HG03575 (cell line): ENCODE measurements around the gene SMARCE1.
"Not testable (repeated sequence)": the region's sequence is repeated elsewhere in the genome, so short reads cannot be mapped to it uniquely, and the experiment has no call there.

ENCODE experiments used
- ATAC-seq: cut with Tn5 transposase; IDR thresholded peaks from one replicate; pipeline ENCODE4 v1.9.1; 2021; ENCODE audit not compliant: unreplicated experiment, insufficient number of reproducible peaks, low FRiP score; ENCODE audit errors: extremely low read depth

SMARCE1 gene

DNA sequence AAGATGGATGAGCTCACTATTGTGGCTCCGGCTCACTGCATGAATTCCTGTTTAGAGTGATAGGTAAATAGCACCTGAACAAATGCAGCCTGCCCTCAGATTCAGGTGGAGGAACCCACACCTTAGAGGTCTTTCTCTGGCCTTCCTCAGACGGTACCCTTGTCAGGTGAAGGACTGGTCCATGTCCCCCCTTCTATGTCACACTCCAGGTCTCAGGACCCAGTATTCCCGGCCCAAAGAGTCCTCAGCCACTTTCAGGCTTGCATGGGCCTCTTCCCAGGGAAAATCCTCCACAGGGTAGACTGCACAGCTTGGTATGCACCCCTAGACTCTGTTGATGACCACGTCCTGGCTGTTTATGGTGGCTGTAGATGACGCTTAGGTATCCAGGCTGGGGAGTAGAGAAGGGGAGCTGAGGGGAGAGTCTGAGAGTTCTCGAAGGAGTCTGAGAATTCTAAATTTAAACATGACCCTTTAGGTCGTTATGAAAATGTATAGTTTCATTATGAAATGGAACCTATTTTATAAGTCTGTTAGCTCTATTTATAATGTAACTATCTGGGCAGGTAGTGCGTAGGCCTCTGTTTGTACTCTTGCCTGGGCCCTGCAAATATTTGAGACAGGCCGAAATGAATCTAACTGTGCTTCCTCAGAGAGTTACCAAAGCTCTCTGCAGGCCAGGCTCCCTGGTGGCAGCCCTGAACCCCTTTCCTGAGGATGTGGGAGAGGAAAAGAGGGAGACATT, 49.9 kb downstream of the SMARCE1 start:
- no peak for ATAC-seq

DNA sequence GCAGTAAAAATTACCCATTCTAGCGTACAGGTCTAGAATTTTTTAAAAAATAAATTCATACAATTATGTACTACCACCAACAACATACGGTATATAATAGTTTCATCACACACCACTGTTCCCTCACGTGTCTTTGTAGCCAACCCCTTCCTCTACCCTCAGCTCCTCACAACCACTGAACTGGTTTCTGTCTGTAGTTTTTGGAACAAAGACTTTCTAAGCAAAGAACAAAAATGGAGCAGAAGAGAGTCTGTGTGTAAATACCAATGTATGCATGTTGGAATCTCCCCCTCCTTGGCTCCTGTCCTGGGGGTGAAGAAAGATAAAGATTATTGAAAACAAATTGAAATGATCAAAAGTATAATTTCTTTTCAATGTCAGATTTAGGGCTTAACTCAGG, 50.5 kb downstream of the SMARCE1 start:
- ATAC-seq = no peak

DNA sequence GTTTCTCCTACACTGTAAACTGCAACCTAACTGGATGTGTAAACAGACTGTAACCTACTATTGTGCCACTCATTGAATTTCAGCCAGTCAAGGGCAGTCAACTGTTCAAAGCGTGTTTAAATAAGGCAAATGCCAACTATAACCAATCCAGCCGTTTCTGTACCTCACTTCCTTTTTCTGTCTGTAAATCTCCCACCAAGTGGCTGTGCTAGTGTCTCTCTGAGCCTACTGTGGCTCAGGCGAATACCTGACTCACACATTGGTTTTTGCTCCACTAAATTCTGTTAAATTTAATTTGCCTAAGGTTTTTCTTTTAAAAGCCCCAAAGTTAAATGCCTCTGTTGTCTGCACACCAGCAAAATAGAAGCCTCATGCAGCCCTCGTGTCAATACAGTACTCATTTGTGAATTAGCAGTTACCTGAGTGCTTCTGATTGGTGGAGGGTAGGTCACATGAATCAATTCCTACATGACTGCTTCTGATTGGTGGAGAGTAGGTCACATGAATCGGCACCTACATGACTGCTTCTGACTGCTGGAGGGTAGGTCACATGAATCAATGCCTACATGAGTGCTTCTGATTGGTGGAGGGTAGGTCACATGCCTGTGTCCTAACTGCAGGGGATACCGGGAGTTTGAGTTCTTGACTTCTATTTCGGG, 51.2 kb downstream of the SMARCE1 start:
- ATAC-seq = no peak

DNA sequence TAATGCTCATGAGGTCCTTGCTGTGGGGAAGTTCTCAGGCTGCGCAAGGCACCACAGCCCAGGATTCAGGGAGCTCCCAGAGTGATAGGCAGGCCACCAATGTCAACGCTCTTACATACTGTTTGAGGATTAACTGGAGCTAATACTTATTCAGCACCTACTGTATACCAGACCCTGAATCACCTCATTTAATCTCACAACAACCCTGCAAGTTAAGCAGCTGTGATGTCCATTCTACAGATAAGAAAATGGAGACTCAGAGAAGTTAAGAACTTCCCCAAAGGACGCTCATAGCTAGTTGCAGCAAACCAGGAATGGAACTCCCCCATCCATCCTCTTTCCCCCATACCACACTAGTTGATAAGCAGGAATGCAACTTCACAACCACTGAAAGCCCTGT, 56.9 kb downstream of the SMARCE1 start:
- no peak for ATAC-seq

DNA sequence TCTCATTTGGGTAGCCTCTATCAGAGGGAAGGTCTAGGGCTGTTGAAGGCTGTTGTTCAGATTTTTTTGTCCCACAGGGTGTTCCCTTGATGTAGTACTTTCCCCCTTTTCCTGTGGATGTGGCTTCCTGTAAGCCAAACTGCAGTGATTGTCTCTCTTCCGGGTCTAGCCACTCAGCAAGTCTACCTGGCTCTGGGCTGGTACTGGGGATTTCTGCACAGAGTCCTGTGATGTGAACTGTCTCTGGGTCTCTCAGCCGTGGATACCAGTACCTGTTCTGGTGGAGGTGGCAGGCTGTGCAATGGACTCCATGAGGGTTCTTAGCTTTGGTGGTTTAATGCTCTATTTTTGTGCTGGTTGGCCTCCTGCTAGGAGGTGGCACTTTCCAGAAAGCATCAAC, 59.1 kb downstream of the SMARCE1 start:
- no peak for ATAC-seq

DNA sequence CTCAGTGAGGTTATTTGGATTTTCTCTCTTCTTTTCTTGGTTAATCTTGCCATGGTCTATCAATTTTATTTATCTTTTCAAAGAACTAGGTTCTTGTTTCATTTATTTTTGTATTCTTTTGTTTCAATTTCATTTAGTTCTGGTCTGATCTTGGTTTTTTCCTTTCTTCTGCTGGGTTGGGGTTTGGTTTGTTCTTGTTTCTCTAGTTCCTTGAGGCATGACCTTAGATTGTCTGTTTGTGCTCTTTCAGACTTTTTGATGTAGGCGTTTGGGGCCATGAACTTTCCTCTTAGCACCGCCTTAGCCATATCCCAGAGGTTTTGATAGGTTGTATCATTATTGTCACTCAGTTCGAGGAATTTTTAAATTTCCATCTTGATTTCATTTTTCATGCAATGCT, 61.4 kb downstream of the SMARCE1 start:
- not testable (repeated sequence) for ATAC-seq

DNA sequence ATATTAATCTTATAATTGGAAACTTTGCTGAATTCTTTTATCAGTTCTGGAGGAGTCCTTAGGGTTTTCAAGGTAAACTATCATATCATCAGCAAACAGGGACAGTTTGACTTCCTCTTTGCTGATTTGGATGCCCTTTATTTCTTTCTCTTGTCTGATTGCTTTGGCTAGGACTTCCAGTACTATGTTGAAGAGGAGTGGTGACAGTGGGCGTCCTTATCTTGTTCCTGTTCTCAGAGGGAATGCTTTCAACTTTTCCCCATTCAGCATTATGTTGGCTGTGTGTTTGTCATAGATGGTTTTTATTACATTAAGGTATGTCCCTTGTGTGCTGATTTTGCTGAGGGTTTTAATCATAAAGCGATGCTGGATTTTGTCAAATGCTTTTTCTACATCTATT, 62.7 kb downstream of the SMARCE1 start:
- not testable (repeated sequence) for ATAC-seq

DNA sequence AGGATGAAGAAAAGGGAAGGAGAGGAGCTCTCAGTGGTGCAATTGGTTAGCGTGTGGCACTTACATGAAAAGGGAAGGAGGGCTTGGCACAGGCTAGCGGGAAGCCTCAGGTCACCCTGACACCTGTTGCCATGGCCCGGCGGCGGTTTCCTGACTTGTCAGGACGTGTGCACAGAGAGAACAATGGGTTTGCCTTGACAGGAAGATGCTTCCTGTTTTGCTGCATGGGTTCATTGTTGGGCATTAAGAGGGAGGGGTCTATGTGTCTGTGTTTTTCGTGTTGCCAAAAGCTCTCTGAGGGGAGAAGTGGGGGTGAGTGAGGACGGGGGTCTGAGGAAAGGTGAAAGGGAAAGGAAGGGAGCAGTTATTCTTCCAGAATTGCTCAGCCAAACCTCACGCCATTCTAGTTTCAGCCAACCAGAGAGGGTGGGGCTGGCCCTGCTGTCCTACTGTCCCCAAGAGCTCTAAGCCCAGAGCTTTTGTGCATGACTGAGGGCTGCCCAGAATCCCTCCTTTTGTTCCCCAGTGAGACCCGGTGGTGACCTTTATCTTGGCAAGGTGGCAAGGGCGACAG, 65.2 kb downstream of the SMARCE1 start:
- no peak for ATAC-seq

DNA sequence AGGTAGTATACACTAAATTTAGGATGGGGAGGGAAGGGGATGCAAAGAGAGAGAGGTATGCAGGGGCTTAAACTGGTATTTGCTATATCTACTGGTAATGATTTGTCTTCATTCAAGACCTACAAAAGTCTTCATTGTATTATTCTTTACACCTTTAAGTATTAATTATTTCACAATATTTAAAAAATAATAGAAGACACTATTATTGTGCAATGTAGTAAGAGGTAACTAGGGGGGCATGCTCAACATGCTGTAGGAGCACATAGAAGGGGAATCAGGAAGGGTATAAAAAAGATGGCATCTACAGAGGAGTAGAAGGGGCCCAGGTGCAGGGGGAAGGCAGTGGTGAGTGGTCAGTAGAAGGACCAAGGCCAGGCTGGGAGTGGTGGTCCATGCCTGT, 67.5 kb downstream of the SMARCE1 start:
- no peak for ATAC-seq

DNA sequence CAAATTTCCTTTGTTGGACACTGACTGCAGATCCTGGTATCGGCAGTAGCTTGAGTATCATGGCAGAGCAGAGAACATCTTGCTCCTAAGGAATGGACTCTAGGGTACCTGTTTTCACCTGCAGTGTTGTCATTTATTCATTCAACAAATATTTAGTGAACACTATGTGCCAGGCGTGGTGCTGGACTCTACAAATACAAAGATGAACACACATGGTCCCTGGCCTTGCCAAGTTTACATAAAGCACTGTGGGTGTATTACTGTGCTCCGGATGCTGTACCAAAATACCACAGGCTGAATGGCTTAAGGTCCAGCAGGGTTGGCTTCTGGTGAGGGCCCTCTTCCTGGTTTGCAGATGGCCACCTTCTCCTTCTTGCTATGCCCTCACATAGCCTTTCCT, 68.1 kb downstream of the SMARCE1 start:
- no peak for ATAC-seq

DNA sequence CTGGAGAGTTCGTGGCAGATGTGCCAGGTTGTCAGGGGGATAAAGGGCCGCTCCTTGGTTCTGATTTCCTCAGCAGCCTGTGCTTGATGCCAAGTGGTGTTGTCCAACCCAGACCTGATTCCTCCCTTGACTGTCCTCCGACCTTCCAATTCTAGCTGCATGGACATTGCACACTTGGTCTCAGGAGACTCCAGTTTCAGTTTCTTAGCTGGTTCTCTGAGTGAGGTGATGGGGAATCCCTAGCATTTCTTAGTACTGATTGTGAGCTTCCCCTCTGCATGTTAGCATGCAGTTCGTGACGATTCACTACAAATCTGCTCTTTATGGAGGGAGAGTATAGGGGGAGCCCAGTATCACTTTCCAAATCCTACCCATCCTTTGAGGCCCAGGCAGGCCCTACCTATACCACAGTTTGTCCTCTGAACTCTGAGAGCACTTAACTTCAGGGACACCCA, 70.0 kb downstream of the SMARCE1 start:
- peak; percentile 42 for ATAC-seq

DNA sequence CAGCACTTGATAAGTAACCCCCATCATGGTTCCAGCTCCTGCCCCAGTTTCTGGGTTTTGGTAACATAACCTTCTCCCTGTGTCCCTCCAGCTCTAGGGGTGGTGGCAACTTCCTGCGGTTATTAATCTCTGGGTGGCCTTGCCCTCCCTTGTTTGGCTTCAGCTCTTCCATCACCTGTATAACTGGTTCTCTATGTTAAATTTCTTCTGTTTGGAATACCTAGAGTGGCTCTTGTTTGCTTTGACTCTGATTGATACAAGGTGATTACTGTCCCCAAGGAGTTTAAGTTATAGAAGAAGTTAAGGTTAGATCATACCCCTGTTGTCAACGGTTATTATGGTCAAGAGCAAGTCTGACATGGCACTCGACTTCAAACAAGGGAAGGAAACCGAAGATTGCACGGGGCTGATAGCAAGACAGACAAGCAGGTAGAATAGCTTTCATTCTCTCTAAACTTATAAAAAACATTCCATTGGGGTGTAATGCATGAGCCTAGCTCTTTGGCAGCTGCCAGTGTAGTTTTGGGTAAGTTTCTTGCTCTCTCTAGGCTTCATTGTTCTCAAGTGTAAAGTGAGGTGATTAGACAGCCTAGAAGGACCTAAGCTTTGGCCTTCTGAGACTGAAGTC, 71.4 kb downstream of the SMARCE1 start:
- ATAC-seq = no peak
